Measurements from ENCODE around the gene SLC38A4. TPM values are rescaled to one million over a fixed set of nuclear protein-coding genes. Genes with fewer than 3 reads are reported as not detected.
A peak's percentile ranks its signal among the peaks of the same experiment; 100 is the strongest.

The SLC38A4 gene
- polyA plus RNA-seq, 1 experiment, result 7.4 TPM

GRCh38 chr12:46835785-46836184 is 10.0 kb upstream of the SLC38A4 start:
- TF ChIP-seq, protein P1, sequence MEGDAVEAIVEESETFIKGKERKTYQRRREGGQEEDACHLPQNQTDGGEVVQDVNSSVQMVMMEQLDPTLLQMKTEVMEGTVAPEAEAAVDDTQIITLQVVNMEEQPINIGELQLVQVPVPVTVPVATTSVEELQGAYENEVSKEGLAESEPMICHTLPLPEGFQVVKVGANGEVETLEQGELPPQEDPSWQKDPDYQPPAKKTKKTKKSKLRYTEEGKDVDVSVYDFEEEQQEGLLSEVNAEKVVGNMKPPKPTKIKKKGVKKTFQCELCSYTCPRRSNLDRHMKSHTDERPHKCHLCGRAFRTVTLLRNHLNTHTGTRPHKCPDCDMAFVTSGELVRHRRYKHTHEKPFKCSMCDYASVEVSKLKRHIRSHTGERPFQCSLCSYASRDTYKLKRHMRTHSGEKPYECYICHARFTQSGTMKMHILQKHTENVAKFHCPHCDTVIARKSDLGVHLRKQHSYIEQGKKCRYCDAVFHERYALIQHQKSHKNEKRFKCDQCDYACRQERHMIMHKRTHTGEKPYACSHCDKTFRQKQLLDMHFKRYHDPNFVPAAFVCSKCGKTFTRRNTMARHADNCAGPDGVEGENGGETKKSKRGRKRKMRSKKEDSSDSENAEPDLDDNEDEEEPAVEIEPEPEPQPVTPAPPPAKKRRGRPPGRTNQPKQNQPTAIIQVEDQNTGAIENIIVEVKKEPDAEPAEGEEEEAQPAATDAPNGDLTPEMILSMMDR (IDR thresholded peaks at IDR 0.05; ENCODE audit: insufficient read depth, low read depth, low read length), result no peak
- CTCF ChIA-PET, result no interaction called here

GRCh38 chr12:46832130-46832704 is 6.4 kb upstream of the SLC38A4 start:
- ChIA-PET CTCF (no interaction called here), POLR2A (no interaction called here)
- H3K36me3 ChIP-seq (ENCODE audit: control insufficient read depth, insufficient read depth, low read length), result no peaks in the 10 kb centered on the region
- TF ChIP-seq, protein P1 (IDR thresholded peaks at IDR 0.05; ENCODE audit: insufficient read depth, low read depth, low read length), result no peak
- no peak overlapping the region for H3K4me3 ChIP-seq (ENCODE audit: low read depth, low read length)
- DNase-seq (ENCODE audit: low read depth), result no peak
- H3K27me3 ChIP-seq (ENCODE audit: control insufficient read depth, insufficient read depth, low read length), result peaks cover 4% of the 10 kb centered on the region; the same call in 1 of the 2 replicates

More at GRCh38 chr12:46835785-46836184, 10.0 kb upstream of the SLC38A4 start:
- no peaks in the 10 kb centered on the region for H3K36me3 ChIP-seq (ENCODE audit: control insufficient read depth, insufficient read depth, low read length)
- peaks cover under 1% of the 10 kb centered on the region; the same call in 1 of the 2 replicates for H3K27me3 ChIP-seq (ENCODE audit: control insufficient read depth, insufficient read depth, low read length)
- H3K4me3 ChIP-seq (ENCODE audit: low read depth, low read length), result no peak overlapping the region
- POLR2A ChIA-PET, result interaction anchor here (1.1 kb wide), 1 partner anchor 68 kb away, joined by 3 read pairs; no protein-coding TSS in a partner anchor
- no peak for DNase-seq (ENCODE audit: low read depth)

DNA sequence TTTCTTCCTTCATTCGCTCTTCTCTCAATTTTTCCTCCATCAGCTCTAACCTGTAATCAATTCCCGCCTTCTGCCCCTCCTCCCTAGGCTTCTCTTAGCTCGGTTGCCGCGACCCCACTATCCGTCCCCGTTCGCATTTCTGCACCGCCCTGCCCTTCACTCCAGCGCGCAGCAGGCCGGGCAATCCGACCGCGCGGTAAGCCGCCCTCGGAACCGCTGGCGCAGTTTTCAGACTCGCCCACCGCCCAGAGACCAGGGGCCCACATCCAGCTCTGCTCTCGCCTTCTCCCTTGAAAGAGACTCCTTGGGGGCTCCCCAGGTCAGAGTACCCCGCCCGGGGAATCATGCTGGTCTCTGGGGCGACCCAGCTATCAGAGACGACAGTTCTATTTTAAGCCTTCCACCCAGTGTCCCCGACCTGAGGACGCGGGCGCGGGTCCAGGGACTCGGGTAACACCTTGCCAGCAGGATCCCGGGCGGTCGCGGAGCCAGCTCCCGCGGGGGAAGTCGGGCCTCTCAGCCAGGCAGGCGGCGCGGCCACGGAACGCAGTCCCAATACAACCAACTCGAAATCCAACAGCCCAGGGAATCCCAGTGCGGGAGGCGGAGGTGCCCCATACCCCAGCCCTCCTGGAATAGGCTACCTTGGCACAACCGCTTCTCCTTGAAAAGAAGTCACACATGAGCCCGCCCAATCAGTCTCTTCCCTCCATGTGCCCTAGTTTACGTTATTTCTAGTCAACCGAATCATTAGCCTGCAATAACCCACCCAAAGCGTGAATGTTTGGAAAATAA is 5.7 kb upstream of the SLC38A4 start:
- TF ChIP-seq, protein P1 (IDR thresholded peaks at IDR 0.05; ENCODE audit: insufficient read depth, low read depth, low read length), result no peak
- ChIA-PET CTCF (no interaction called here), POLR2A (no interaction called here)
- DNase-seq (ENCODE audit: low read depth), result no peak
- peak overlapping the region; percentile 46 for H3K4me3 ChIP-seq (ENCODE audit: low read depth, low read length)
- H3K36me3 ChIP-seq (ENCODE audit: control insufficient read depth, insufficient read depth, low read length), result no peaks in the 10 kb centered on the region
- peaks cover 4% of the 10 kb centered on the region; the same call in 1 of the 2 replicates for H3K27me3 ChIP-seq (ENCODE audit: control insufficient read depth, insufficient read depth, low read length)

DNA sequence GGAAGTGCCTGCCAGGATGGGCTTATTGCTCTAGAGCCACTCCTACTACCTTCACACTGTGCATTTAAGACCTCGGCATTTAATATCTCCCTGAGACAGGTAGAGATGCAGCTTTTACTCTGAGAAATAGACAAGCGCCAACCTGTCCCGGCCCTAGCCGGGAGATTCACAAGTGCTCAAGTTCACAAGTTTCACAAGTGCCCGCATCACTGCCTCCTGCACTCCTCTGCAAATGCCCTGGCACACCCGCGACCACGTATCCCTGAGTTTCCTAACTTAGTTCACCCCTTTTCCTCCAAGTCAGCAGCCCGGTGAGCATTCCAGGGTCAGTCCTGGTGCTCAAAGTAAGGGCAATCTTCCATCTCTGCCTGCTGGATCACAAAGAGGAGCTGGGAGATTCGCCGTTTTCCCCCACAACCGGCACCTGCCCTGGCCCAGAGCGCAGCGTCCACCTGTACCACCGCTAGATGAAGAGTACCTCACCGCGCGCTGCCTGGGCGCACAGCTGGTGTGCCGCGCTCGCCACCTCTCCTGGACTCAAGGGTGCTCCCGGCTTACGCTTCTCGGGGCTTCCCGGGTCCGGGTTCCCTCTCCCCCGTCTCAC is 5.0 kb upstream of the SLC38A4 start:
- CTCF ChIA-PET, result no interaction called here
- DNase-seq (ENCODE audit: low read depth), result no peak
- Histone ChIP-seq H3K36me3 (ENCODE audit: control insufficient read depth, insufficient read depth, low read length) (no peaks in the 10 kb centered on the region), H3K27me3 (ENCODE audit: control insufficient read depth, insufficient read depth, low read length) (peaks cover 4% of the 10 kb centered on the region; the same call in 1 of the 2 replicates), H3K4me3 (ENCODE audit: low read depth, low read length) (peak overlapping the region; percentile 46)
- TF ChIP-seq, protein P1 (IDR thresholded peaks at IDR 0.05; ENCODE audit: insufficient read depth, low read depth, low read length), result no peak
- POLR2A ChIA-PET, result no interaction called here

DNA sequence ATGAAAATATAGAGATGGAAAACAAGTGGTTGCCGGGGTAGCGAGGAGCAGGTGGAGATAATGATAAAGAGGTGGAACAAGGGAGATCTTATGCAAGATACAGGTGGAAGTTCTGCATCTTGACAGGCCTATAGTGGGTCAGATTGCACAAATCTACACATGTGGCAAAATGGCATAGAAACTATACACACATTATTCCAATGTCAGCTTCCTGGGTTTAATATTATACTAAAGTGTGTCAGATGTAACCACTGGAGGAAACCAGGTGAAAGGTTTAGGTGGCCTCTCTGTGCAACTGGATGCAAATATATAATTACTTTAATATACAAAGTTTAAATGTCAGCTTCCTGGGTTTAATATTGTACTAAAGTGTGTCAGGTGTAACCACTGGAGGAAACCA is 1.1 kb downstream of the SLC38A4 start:
- TF ChIP-seq, protein P1 (IDR thresholded peaks at IDR 0.05; ENCODE audit: insufficient read depth, low read depth, low read length), result no peak
- DNase-seq (ENCODE audit: low read depth), result no peak
- ChIA-PET CTCF (no interaction called here), POLR2A (no interaction called here)
- no peaks in the 10 kb centered on the region for H3K27me3 ChIP-seq (ENCODE audit: control insufficient read depth, insufficient read depth, low read length)
- no peak overlapping the region for H3K4me3 ChIP-seq (ENCODE audit: low read depth, low read length)
- H3K36me3 ChIP-seq (ENCODE audit: control insufficient read depth, insufficient read depth, low read length), result no peaks in the 10 kb centered on the region
